WERI-Rb-1 (cell line): ENCODE measurements around the gene OGDH.

Experiments used
- DNase-seq: peaks from one replicate; pipeline ENCODE4 v3.0.0-alpha.2; 2020
- H3K27ac ChIP-seq: fragments of 250-450 bp; sonication (Bioruptor Pico); 2 replicates; pipeline ENCODE4 v1.5.1; 2020; ENCODE audit warnings: mild to moderate bottlenecking, moderate library complexity
- H3K27me3 ChIP-seq: fragments of 250-450 bp; sonication (Bioruptor Pico); 2 replicates; pipeline ENCODE4 v1.5.1; 2021; ENCODE audit warnings: mild to moderate bottlenecking, low read depth, moderate library complexity; ENCODE audit not compliant: insufficient read depth, severe bottlenecking
- H3K36me3 ChIP-seq: fragments of 250-450 bp; sonication (Bioruptor Pico); 2 replicates; pipeline ENCODE4 v1.5.1; 2020; ENCODE audit warnings: mild to moderate bottlenecking, moderate library complexity
- H3K4me3 ChIP-seq: 2 replicates; pipeline ENCODE4 v1.5.1; 2011; ENCODE audit warnings: low read depth, mild to moderate bottlenecking, control low read depth, low read length
- H3K9me3 ChIP-seq: fragments of 250-450 bp; sonication (Bioruptor Pico); 2 replicates; pipeline ENCODE4 v1.5.1; 2021; ENCODE audit warnings: mild to moderate bottlenecking, moderate library complexity; ENCODE audit not compliant: severe bottlenecking
- TF ChIP-seq, protein P1 (sequence below): IDR thresholded peaks from 2 replicates; pipeline ENCODE4 v1.5.1; 2011; ENCODE audit warnings: low read depth, mild to moderate bottlenecking, control low read depth, inconsistent platforms, low read length

OGDH gene

DNA sequence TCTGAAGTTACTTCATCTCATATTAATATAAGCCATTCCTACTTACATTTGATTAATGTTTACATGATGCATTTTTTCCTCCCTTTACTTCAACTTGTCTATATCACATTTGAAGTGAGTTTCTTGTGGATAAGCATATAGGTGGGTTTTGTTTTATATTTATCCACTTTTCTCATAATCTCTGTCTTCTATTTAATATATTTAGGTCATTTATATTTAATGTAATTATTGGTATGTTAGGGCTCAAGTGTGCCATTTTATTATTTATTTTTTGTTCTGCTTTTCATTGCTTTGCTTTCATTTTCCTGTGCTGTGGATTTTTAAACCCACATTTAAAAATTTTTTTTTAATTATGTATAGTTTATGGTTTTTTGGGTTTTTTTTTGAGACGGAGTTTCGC, 54.8 kb downstream of the OGDH start:
- Histone ChIP-seq H3K27ac (no peak overlapping the region), H3K9me3 (peaks cover 8% of the 10 kb centered on the region), H3K27me3 (no peaks in the 10 kb centered on the region), H3K36me3 (peaks cover 21% of the 10 kb centered on the region), H3K4me3 (no peak overlapping the region)
- DNase-seq: no peak
- TF ChIP-seq, protein P1, sequence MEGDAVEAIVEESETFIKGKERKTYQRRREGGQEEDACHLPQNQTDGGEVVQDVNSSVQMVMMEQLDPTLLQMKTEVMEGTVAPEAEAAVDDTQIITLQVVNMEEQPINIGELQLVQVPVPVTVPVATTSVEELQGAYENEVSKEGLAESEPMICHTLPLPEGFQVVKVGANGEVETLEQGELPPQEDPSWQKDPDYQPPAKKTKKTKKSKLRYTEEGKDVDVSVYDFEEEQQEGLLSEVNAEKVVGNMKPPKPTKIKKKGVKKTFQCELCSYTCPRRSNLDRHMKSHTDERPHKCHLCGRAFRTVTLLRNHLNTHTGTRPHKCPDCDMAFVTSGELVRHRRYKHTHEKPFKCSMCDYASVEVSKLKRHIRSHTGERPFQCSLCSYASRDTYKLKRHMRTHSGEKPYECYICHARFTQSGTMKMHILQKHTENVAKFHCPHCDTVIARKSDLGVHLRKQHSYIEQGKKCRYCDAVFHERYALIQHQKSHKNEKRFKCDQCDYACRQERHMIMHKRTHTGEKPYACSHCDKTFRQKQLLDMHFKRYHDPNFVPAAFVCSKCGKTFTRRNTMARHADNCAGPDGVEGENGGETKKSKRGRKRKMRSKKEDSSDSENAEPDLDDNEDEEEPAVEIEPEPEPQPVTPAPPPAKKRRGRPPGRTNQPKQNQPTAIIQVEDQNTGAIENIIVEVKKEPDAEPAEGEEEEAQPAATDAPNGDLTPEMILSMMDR: no peak

DNA sequence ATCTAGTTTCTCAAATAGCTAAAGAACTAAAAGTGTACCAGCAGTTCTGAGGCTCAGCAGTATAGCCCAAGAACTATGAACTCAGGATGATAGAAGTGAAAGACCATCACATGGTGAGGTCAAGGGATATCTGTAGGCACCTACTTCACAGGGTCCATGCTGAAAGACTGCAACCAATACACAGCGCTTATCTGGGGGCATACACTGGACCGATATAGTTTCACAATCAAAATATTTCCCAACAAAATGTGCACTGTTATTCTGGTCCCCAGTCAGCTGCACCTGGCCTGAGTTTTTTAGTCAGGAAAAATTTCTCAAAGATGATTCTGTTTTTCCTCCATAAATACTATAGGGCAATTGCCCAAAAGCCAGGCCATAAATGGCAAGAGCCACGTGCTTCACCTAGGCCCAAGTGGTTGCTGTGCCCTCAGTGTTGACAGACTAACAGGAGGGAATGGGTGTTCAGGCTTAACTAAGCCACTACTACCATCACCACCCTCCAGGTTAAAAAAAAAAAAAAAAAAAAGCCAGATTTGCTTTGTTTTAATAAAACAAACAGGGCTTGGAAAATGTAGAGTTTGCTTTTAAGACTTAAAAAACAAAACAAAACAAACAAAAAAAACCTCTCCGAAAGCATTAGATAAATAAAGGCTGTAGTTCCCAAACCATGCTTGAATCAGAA, 58.5 kb downstream of the OGDH start:
- no peak for DNase-seq
- peaks cover 7% of the 10 kb centered on the region for H3K36me3 ChIP-seq

DNA sequence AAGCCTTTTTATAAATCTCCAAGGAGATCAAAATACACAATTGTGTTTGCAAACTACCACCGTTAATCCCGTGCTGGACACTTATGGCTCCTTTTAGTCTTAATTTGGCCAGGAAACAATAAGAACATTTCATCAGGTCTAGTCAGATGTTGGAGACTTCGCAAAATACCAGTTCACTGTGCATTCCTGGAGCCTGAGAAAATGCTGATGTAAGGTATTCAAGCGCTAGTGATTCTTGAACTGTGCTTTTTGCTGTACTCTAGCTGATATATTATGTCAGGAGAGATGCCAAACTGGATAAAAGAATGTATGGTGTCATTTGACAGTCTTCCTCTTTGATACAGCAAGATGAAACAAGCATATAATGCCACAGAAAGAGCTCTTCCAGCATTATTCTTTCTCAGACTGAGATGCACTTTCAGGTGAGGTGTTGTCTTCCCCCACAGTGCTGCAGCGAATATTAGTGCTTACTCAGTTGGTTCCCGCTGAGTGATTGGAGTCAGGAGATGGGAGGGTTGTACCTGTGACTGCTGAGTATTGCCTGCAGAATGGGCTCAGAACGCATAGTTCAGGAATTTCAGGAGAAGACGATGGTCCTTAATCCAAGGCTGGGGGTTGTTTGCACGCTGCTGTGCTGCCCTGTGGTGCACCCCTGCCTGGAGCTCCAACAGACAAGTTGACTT, 59.2 kb downstream of the OGDH start:
- Histone ChIP-seq H3K4me3 (no peak overlapping the region), H3K9me3 (peaks cover 3% of the 10 kb centered on the region), H3K36me3 (peaks cover 6% of the 10 kb centered on the region), H3K27me3 (no peaks in the 10 kb centered on the region), H3K27ac (no peak overlapping the region)
- TF ChIP-seq, protein P1: no peak
- no peak for DNase-seq

More for the DNA sequence above, 58.5 kb downstream of the OGDH start:
- Histone ChIP-seq H3K9me3 (peaks cover 8% of the 10 kb centered on the region), H3K4me3 (no peak overlapping the region), H3K27me3 (no peaks in the 10 kb centered on the region), H3K27ac (no peak overlapping the region)
- TF ChIP-seq, protein P1: no peak

DNA sequence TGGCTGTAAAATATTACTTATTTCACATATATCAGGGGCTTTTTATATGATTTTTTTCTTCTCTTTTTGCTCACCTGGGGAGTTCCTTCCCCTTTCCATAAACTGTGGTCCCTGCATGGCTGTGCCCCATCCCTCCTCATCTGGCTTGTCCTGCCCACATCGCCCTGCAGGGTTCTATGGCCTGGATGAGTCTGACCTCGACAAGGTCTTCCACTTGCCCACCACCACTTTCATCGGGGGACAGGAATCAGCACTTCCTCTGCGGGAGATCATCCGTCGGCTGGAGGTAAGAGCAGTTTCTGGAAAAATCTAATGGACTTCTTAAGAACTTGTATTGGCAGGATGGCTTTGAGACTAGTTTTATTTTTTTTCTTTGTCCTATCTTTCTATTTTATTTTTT, 60.1 kb downstream of the OGDH start:
- Histone ChIP-seq H3K9me3 (peaks cover 3% of the 10 kb centered on the region), H3K27me3 (no peaks in the 10 kb centered on the region), H3K4me3 (no peak overlapping the region), H3K27ac (no peak overlapping the region), H3K36me3 (no peaks in the 10 kb centered on the region; the same call in 1 of the 2 replicates)
- no peak for DNase-seq
- TF ChIP-seq, protein P1: no peak

DNA sequence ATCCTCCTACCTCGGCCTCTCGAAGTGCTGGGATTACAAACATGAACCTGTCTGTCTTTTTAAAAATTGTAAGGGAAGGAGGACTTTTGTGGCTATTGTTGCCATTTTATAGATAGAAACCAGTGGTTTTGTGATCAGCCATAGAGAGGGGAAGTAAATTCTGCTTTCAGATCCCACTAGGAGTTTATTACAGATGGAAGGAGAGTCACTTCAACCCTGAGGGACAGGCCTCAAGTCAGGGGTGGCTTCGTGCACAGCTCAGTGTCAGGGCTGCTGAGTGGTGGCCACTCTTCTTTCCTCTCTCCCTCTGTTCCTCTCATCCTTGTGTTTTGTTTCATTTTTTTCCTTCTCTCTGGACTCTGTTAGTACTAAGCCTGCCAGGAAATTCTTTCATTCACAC, 60.8 kb downstream of the OGDH start:
- no peaks in the 10 kb centered on the region for H3K27me3 ChIP-seq
- no peaks in the 10 kb centered on the region for H3K9me3 ChIP-seq
- H3K27ac ChIP-seq: no peak overlapping the region
- no peak overlapping the region for H3K4me3 ChIP-seq
- TF ChIP-seq, protein P1: no peak
- no peak for DNase-seq
- H3K36me3 ChIP-seq: no peaks in the 10 kb centered on the region; the same call in 1 of the 2 replicates
